C4-2B (cell line): Measurements from ENCODE around the gene TFF2.

Experiments
- ZFX ChIP-seq: fragments of 450-650 bp; IDR thresholded peaks from 2 replicates; pipeline ENCODE4 v1.6.1; 2017
- TF ChIP-seq, protein P1 (sequence below): fragments of 450-650 bp; conservative IDR thresholded peaks from 2 replicates; pipeline ENCODE4 v1.5.1; 2017; ENCODE audit warnings: mild to moderate bottlenecking

DNA sequence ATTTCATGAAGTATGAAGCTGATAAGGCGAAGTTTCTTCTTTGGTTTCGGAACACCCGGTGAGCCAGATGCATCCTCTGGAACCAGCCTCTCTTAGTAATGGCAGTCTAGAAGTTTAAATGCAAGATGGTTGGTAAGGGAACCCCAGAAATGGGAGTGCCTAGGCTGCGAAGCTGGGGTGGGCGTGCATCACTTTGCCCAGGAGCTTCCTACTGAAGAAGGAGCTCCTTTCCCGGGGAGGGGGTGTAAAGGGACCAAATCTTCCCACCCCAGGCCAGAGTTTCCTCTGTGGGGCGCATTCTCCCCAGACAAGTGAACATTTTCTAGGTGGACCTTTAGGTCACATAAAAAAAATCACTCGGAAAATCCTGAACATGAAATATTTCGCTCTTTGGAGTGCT lies 4.4 kb downstream of the TFF2 start:
- TF ChIP-seq, protein P1, sequence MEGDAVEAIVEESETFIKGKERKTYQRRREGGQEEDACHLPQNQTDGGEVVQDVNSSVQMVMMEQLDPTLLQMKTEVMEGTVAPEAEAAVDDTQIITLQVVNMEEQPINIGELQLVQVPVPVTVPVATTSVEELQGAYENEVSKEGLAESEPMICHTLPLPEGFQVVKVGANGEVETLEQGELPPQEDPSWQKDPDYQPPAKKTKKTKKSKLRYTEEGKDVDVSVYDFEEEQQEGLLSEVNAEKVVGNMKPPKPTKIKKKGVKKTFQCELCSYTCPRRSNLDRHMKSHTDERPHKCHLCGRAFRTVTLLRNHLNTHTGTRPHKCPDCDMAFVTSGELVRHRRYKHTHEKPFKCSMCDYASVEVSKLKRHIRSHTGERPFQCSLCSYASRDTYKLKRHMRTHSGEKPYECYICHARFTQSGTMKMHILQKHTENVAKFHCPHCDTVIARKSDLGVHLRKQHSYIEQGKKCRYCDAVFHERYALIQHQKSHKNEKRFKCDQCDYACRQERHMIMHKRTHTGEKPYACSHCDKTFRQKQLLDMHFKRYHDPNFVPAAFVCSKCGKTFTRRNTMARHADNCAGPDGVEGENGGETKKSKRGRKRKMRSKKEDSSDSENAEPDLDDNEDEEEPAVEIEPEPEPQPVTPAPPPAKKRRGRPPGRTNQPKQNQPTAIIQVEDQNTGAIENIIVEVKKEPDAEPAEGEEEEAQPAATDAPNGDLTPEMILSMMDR = no peak
- no peak for TF ChIP-seq ZFX
